Smooth muscle cell (in vitro differentiated cells): ENCODE data around the gene CCL21. TPM values are rescaled to one million over a fixed set of nuclear protein-coding genes. Genes with fewer than 3 reads are reported as not detected.

ENCODE experiments used
- DNase-seq: peaks from one replicate; lab custom pipeline; 2025; ENCODE audit not compliant: unreplicated experiment; lab: John Stamatoyannopoulos, UW
- H2AFZ ChIP-seq: fragments of 200-600 bp; sonication (generic); 2 replicates; pipeline ENCODE4 v1.6.0; 2016; ENCODE audit warnings: antibody characterized with exemption, low read depth, mild to moderate bottlenecking
- H3F3A ChIP-seq: fragments of 200-600 bp; sonication (generic); 2 replicates; pipeline ENCODE4 v1.6.0; 2017; ENCODE audit warnings: antibody characterized with exemption, low read depth
- H3K27ac ChIP-seq: fragments of 200-600 bp; sonication (generic); 2 replicates; pipeline ENCODE4 v1.5.1; 2016; ENCODE audit warnings: low read depth, mild to moderate bottlenecking
- H3K27me3 ChIP-seq: fragments of 200-600 bp; sonication (generic); 2 replicates; pipeline ENCODE4 v1.6.1; 2016; ENCODE audit warnings: low read depth, mild to moderate bottlenecking
- H3K36me3 ChIP-seq: fragments of 200-600 bp; sonication (generic); 2 replicates; pipeline ENCODE4 v1.5.1; 2016; ENCODE audit warnings: low read depth
- H3K4me1 ChIP-seq: fragments of 200-600 bp; sonication (generic); 2 replicates; pipeline ENCODE4 v1.5.1; 2016; ENCODE audit warnings: low read depth
- H3K4me2 ChIP-seq: fragments of 200-600 bp; sonication (generic); 2 replicates; pipeline ENCODE4 v1.6.0; 2016; ENCODE audit warnings: mild to moderate bottlenecking
- H3K4me3 ChIP-seq: fragments of 200-600 bp; sonication (generic); 2 replicates; pipeline ENCODE4 v1.5.1; 2016; ENCODE audit warnings: mild to moderate bottlenecking
- H3K79me2 ChIP-seq: fragments of 200-600 bp; sonication (generic); 2 replicates; pipeline ENCODE4 v1.6.0; 2016; ENCODE audit warnings: low read depth, mild to moderate bottlenecking
- H3K9ac ChIP-seq: fragments of 200-600 bp; sonication (generic); 2 replicates; pipeline ENCODE4 v1.6.0; 2016; ENCODE audit warnings: low read depth
- H3K9me3 ChIP-seq: fragments of 200-600 bp; sonication (generic); replicated peaks from 2 replicates; pipeline ENCODE4 v1.5.1; 2016; ENCODE audit warnings: low read depth
- H4K20me1 ChIP-seq: fragments of 200-600 bp; sonication (generic); 2 replicates; pipeline ENCODE4 v1.6.0; 2016; ENCODE audit warnings: low read depth
- CTCF ChIP-seq: fragments of 200-600 bp; sonication (generic); IDR thresholded peaks from 2 replicates; pipeline ENCODE4 v1.5.1; 2017; ENCODE audit warnings: borderline replicate concordance, mild to moderate bottlenecking, antibody characterized with exemption; ENCODE audit not compliant: insufficient read depth, poor library complexity, severe bottlenecking
- WGBS: methylation state at CpG from one replicate; pipeline ENCODE4 v1.1.7; 2016; ENCODE audit warnings: low lambda C conversion rate; 5-methylcytosine and 5-hydroxymethylcytosine counted together
- polyA plus RNA-seq: library from polyadenylated mRNA; unstranded; fragments of >200 nt; fragmentation: Nextera tagmentation; extraction: Ambion mirVana; gene quantifications from 2 replicates; pipeline ENCODE4 v1.2.1, GENCODE V29; 2016
- total RNA-seq: library from RNA; depleted of rRNA; stranded (reverse); fragments of >200 nt; gene quantifications from 2 replicates; pipeline ENCODE4 v1.2.3, GENCODE V29; 2014

CCL21 gene
- total and polyA plus RNA-seq, 2 experiments from 2014 or later = not detected

GRCh38 chr9:34716711-34717110 is 6.8 kb upstream of the CCL21 start:
- no peak overlapping the region for H3K9ac ChIP-seq
- H3K4me3 ChIP-seq = no peak overlapping the region
- no peak overlapping the region for H3K27ac ChIP-seq
- no peaks in the 10 kb centered on the region for H3K4me1 ChIP-seq
- H3K27me3 ChIP-seq = peaks cover 10% of the 10 kb centered on the region
- no peaks in the 10 kb centered on the region for H4K20me1 ChIP-seq
- no peaks in the 10 kb centered on the region for H3F3A ChIP-seq
- H3K4me2 ChIP-seq = no peak overlapping the region
- TF ChIP-seq CTCF = no peak
- DNase-seq = no peak
- WGBS = 74% methylated on average over 4 of the region's 4 CpGs
- no peaks in the 10 kb centered on the region for H3K79me2 ChIP-seq
- no peaks in the 10 kb centered on the region for H3K36me3 ChIP-seq
- H3K9me3 ChIP-seq = no peaks in the 10 kb centered on the region
- no peak overlapping the region for H2AFZ ChIP-seq

- H3K36me3 ChIP-seq = no peaks in the 10 kb centered on the region
- no peaks in the 10 kb centered on the region for H3K9me3 ChIP-seq
- H2AFZ ChIP-seq = no peak overlapping the region
- DNase-seq = no peak
- H3K9ac ChIP-seq = no peak overlapping the region
- no peaks in the 10 kb centered on the region for H3F3A ChIP-seq
- no peaks in the 10 kb centered on the region for H3K4me1 ChIP-seq
- H3K79me2 ChIP-seq = no peaks in the 10 kb centered on the region
- no peak for TF ChIP-seq CTCF
- no peaks in the 10 kb centered on the region for H4K20me1 ChIP-seq
- no peak overlapping the region for H3K27ac ChIP-seq
- H3K4me3 ChIP-seq = no peak overlapping the region
- WGBS = 87% methylated on average over 7 of the region's 7 CpGs
- H3K27me3 ChIP-seq = peaks cover 10% of the 10 kb centered on the region
- no peak overlapping the region for H3K4me2 ChIP-seq
Measured at GRCh38 chr9:34715639-34716215, 5.8 kb upstream of the CCL21 start.

GRCh38 chr9:34714007-34714406 is 4.1 kb upstream of the CCL21 start:
- Histone ChIP-seq H3K4me1 (no peaks in the 10 kb centered on the region), H3K4me2 (no peak overlapping the region), H3K4me3 (no peak overlapping the region), H3K9me3 (no peaks in the 10 kb centered on the region), H3F3A (no peaks in the 10 kb centered on the region), H3K27ac (no peak overlapping the region), H3K9ac (no peak overlapping the region), H3K36me3 (no peaks in the 10 kb centered on the region), H3K27me3 (peaks cover 10% of the 10 kb centered on the region), H3K79me2 (no peaks in the 10 kb centered on the region), H4K20me1 (no peaks in the 10 kb centered on the region), H2AFZ (no peak overlapping the region)
- DNase-seq = no peak
- TF ChIP-seq CTCF = no peak

- H3K4me1 ChIP-seq = no peaks in the 10 kb centered on the region
- peaks cover 10% of the 10 kb centered on the region for H3K27me3 ChIP-seq
- no peak for DNase-seq
- no peaks in the 10 kb centered on the region for H3K36me3 ChIP-seq
- no peak overlapping the region for H3K4me2 ChIP-seq
- H3K9me3 ChIP-seq = no peaks in the 10 kb centered on the region
- WGBS = 60% methylated on average over 1 of the region's 1 CpG
- H2AFZ ChIP-seq = no peak overlapping the region
- no peaks in the 10 kb centered on the region for H3K79me2 ChIP-seq
- no peaks in the 10 kb centered on the region for H4K20me1 ChIP-seq
- no peak overlapping the region for H3K27ac ChIP-seq
- H3K9ac ChIP-seq = no peak overlapping the region
- no peaks in the 10 kb centered on the region for H3F3A ChIP-seq
- TF ChIP-seq CTCF = no peak
- H3K4me3 ChIP-seq = no peak overlapping the region
Measured at GRCh38 chr9:34712140-34712539, 2.2 kb upstream of the CCL21 start.
